ENCODE measurements around the gene DYNLT4.
"Not testable (repeated sequence)": the region's sequence is repeated elsewhere in the genome, so short reads cannot be mapped to it uniquely, and the experiment has no call there.

The DYNLT4 gene

DNA sequence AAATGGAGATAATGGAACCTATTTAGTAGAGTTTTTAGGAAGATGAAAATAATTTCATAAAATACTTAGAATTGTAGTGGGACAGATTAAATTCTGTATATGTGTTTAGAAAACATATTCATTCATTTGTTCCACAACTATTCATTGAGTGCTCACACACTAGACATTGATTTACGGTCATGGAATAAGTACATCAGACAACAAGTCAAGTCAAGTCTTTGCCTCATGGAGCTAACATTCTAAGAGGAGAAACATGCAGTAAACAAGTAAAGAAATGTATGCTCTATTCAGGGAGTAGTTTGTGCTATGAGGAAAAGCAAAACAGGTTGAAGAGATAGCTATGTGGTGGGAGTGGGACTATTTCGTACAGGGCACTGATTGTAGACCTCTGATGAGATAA, 10.2 kb upstream of the DYNLT4 start:
- in situ Hi-C loops (cut with MboI; ENCODE audit: low sequenced_read_pairs, unreplicated experiment) = no loop called here
- no peak for DNase-seq (ENCODE audit: low spot score)
- TF ChIP-seq, protein P1, sequence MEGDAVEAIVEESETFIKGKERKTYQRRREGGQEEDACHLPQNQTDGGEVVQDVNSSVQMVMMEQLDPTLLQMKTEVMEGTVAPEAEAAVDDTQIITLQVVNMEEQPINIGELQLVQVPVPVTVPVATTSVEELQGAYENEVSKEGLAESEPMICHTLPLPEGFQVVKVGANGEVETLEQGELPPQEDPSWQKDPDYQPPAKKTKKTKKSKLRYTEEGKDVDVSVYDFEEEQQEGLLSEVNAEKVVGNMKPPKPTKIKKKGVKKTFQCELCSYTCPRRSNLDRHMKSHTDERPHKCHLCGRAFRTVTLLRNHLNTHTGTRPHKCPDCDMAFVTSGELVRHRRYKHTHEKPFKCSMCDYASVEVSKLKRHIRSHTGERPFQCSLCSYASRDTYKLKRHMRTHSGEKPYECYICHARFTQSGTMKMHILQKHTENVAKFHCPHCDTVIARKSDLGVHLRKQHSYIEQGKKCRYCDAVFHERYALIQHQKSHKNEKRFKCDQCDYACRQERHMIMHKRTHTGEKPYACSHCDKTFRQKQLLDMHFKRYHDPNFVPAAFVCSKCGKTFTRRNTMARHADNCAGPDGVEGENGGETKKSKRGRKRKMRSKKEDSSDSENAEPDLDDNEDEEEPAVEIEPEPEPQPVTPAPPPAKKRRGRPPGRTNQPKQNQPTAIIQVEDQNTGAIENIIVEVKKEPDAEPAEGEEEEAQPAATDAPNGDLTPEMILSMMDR (IDR thresholded peaks at IDR 0.05; ENCODE audit: borderline replicate concordance, control extremely low read depth, extremely low read depth, insufficient read depth, missing control alignments) = no peak

DNA sequence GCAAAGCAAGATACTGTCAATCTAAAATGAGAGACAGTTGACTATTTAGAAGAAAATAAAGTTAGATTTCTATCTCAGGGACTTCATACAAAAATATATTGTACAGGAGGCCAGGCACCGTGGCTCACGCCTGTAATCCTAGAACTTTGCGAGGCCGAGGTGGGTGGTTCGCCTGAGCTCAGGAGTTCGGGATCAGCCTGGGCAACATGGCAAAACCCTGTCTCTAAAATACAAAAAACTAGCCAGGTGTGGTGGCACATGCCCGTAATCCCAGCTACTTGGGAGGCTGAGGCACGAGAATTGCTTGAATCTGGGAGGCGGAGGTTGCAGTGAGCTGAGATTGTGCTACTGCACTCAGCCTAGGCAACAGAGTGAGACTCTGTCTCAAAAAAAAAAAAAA, 8.8 kb upstream of the DYNLT4 start:
- DNase-seq (ENCODE audit: low spot score); in situ Hi-C loops (cut with MboI; ENCODE audit: low sequenced_read_pairs, unreplicated experiment): not testable (repeated sequence)

DNA sequence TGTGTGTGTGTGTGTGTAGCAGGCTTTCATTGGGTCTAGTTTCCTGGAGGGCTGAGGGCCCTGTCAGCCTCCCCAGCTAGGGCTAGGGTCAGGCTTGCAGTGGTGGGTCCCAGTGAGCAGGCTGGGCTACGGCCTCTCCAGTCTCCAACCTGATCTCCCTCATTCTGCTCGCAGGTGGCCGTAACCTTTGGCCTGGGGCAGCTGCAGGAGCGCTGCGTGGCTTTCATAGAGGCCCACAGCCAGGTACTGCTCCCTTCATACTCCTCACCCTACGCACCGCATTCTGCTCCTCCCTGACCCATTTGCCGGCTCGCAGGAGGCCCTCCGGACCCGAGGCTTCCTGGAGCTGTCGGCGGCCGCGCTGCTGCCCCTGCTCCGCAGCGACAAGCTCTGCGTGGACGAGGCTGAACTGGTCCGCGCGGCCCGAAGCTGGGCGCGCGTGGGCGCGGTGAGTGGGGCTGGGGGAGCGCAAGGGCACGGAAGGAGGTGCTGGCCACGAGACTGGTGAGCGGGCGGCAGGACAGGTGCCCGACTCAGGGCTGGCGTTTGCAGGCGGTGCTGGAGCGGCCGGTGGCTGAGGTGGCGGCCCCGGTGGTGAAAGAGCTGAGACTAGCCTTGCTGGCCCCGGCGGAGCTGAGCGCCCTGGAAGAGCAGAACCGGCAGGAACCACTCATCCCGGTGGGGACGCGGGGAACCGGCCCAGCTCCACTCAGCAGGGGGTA, 5.8 kb upstream of the DYNLT4 start:
- in situ Hi-C loops (cut with MboI; ENCODE audit: low sequenced_read_pairs, unreplicated experiment) = no loop called here
- TF ChIP-seq, protein P1 (IDR thresholded peaks at IDR 0.05; ENCODE audit: borderline replicate concordance, control extremely low read depth, extremely low read depth, insufficient read depth, missing control alignments) = no peak
- no peak for DNase-seq (ENCODE audit: low spot score)

DNA sequence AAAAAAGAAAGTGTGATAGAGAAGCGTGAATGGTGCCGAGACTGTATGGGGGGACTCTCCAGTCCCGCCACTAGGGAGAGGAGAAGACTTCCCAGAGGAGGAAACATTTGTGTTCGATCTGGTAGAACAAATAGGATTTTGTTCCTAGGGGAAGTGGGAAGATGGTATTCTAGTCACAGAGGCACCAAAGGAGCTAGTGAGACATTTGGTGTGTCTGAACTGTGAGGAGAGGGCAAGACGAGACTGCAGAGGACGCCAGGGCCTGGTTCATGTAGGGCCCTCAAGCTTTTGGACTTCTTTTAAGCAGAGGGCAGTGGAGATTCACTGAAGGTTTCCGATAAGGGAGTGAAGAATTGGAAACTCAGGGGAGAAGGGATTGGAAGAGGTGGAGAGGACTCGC, 4.1 kb upstream of the DYNLT4 start:
- DNase-seq (ENCODE audit: low spot score) = no peak
- in situ Hi-C loops (cut with MboI; ENCODE audit: low sequenced_read_pairs, unreplicated experiment) = no loop called here
- TF ChIP-seq, protein P1 (IDR thresholded peaks at IDR 0.05; ENCODE audit: borderline replicate concordance, control extremely low read depth, extremely low read depth, insufficient read depth, missing control alignments) = no peak

DNA sequence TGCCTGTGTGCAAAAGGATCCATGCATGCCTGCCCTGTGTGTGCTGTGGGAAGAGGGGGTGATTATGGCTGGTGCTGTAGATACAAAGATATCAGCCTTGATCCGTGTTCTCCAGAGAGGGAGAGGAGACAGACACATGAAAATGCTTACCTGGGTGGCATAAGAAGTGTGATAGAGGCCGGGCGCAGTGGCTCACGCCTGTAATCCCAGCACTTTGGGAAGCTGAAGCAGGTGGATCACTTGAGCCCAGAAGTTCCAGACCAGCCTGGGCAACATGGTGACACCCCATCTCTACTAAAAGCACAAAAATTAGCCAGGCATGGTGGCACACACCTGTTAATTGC, 3.6 kb upstream of the DYNLT4 start:
- in situ Hi-C loops (cut with MboI; ENCODE audit: low sequenced_read_pairs, unreplicated experiment); DNase-seq (ENCODE audit: low spot score): not testable (repeated sequence)

DNA sequence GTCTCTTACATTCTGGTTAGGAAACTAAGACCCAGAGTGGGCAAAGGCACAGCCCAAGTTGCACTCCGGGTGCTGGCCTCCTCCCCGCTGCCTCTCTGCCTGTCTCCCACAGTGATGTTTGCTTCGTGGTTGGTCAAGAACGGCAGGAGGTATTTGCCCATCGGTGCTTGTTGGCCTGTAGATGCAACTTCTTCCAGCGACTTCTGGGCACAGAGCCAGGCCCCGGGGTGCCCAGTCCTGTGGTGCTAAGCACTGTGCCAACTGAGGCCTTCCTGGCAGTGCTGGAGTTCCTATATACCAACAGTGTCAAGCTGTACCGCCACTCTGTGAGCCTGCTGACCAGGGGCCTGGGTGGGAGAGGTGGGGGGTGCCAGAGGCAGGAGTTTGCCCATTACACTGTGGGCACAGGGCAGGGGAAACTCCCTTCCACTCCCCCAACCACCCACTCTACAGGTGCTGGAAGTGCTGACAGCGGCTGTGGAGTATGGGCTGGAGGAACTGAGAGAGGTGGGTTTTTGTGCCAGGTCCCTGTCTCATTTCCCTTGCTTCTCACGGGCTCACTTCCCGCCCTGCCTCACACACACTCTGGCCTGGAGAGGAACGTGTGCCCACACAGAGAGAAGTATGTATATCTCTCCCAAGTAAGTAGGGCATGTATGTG, 3.1 kb upstream of the DYNLT4 start:
- DNase-seq (ENCODE audit: low spot score) = no peak
- in situ Hi-C loops (cut with MboI; ENCODE audit: low sequenced_read_pairs, unreplicated experiment) = no loop called here
- TF ChIP-seq, protein P1 (IDR thresholded peaks at IDR 0.05; ENCODE audit: borderline replicate concordance, control extremely low read depth, extremely low read depth, insufficient read depth, missing control alignments) = no peak

DNA sequence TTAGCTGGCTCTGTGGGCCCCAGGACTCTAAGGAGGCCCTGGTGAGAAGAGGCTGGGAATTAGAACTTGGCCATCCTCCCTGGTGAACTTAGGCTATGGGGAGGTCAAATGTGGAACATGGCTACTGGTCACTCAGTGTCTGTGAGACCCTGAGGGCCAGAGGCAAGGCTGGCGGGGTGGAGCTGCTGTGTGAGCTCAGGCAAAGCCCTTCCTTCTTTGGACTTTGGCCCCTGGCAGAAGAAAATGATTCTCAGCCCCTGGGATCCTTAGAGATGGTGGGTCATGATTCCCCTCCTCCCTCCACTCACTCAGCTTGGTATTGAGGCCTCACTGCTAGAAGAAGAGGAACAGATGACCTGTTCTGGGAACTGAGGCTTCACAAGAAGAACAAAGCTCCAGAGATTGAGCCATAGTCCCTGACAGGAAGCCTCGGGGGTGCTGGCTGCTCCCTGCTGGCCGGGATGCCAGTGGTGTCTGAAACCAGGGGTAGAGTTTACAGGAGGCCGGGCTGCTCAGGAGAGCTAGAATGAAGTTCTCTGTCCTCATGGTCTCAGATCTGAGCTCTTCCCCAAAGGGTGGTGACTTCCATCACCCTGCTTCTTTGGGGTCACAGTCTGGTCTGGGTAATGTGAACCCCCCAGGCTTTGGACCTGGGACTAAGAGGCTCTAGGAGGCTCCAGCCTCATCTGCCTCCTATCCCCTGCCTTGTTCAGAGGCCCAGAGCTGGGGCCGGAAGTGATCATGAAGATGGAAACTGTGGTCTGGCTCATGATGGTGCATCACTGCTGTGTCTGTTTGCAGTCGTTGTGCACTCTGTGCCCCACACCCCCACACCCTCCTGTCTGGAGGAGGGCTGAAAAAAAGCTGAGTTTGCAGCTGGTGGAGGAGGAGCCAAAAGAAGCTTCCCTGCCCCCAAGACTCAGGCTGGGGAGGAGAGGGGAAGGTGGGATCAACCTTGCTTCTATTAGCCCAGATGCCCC, 2.1 kb upstream of the DYNLT4 start:
- peak; percentile 81 for DNase-seq (ENCODE audit: low spot score)
- in situ Hi-C loops (cut with MboI; ENCODE audit: low sequenced_read_pairs, unreplicated experiment) = no loop called here
- TF ChIP-seq, protein P1 (IDR thresholded peaks at IDR 0.05; ENCODE audit: borderline replicate concordance, control extremely low read depth, extremely low read depth, insufficient read depth, missing control alignments) = no peak

All from GM13976 (cell line).